GM18858 (cell line): ENCODE measurements around the gene OR2T11.
A peak's percentile ranks its signal among the peaks of the same experiment; 100 is the strongest.
"Not testable (repeated sequence)": the region's sequence is repeated elsewhere in the genome, so short reads cannot be mapped to it uniquely, and the experiment has no call there.

Experiments
- ATAC-seq: cut with Tn5 transposase; IDR thresholded peaks from one replicate; pipeline ENCODE4 v1.9.1; 2021; ENCODE audit not compliant: unreplicated experiment

The OR2T11 gene

DNA sequence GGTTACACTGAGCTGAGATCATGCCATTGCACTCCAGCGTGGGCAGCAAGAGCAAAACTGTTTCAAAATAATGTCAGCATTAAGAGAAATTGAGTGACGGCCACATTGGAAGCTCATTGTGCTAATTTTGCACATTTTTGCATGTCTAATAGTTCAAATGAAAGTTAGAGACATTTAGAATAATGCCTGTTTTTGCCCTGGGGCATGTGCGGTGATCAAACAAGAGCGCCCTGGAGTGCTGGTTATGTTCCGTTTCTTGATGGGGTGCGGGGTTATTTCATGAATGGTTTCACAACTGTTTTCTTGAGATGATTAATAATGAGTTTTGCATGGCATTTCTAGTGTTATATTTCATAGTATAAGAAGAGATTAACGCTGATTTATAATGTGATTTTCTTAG lies 13.1 kb downstream of the OR2T11 start:
- no peak for ATAC-seq

DNA sequence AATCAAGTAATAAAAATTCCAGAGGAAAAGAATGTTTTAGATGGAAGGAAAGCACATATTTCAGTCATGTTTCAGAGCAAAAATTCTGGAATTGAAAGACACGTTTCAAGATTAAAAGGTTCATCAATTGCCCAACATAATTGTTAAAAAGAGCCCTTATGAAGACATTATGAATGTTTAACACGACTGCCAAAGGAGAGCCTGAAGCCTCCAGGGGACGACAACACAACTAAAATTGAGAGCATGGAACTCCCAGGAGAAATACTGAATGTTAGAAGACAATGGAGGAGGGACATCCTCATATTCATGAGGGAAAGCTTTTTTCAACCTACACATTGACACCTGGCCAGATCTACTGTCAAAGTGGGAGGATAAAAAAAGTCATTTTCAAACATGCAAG lies 16.0 kb downstream of the OR2T11 start:
- no peak for ATAC-seq

GRCh38 chr1:248618119-248618518 lies 16.8 kb downstream of the OR2T11 start:
- ATAC-seq, result no peak

GRCh38 chr1:248613742-248614141 lies 21.1 kb downstream of the OR2T11 start:
- peak; percentile 63 for ATAC-seq

GRCh38 chr1:248611883-248612414 lies 22.9 kb downstream of the OR2T11 start:
- ATAC-seq, result no peak

- no peak for ATAC-seq
These were observed 24.6 kb downstream of the OR2T11 start for GRCh38 chr1:248610301-248610700.

GRCh38 chr1:248599396-248599795 lies 35.5 kb downstream of the OR2T11 start:
- ATAC-seq, result no peak

DNA sequence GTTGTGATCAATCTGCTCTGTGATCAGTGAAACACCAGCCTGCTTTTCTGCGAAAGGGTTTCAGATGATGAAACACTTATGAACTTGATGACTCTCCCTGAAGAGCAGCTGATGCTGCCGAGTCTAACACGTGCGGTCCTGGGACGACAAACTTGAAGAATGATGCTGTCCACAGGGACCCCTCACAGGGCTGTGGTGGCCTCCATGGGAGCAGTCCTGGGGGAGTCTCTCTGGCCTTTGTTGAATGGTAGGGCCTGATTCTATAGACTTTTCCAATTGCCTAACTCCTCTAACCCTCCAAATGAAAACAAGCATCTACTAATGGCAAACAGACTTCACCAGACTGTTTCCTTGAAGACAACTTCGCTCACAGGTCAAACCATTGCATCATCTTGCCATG lies 37.3 kb downstream of the OR2T11 start, which contains the start of gene OR2T10:
Gene OR2T10 (minus strand): TSS at position 112 of the 400 bp plus-strand sequence. CDS start 3,932 bp downstream, outside the sequence.
- ATAC-seq, result no peak

DNA sequence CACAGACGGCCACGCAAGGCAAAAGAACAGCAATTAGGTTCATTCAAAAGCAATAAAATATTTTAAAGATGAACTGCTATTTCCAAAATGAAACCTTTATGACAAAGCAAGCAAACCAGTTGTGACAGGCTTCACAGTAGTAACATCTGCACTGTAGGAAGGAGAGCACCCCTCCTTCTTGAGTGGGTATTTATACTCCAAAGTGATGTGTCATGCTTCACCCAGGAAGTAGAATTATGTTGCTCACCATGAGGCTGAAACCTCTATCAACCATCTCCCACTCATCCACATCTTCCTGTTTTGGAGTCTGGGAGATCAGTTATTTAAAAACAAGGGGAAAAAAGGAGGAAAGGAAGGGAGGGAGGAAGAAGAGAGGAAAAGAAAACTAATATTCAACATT lies 38.3 kb downstream of the OR2T11 start:
- no peak for ATAC-seq

DNA sequence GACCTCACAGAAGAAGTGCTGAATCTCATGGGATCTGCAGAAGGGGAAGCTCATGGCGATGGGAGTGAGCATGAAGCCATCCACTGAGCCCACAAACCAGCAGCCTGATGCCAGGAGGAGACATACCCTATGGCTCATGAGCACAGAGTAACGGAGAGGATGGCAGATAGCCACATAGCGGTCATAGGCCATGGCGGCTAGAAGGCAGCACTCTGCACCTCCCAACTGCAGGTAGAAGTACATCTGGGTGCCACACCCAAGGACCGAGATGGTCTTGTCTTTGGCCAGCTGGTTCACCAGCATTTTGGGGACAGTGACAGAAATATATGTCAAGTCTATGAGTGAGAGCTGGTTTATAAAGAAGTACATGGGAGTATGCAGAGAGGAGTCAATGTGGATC lies 41.7 kb downstream of the OR2T11 start:
- ATAC-seq, result no peak

DNA sequence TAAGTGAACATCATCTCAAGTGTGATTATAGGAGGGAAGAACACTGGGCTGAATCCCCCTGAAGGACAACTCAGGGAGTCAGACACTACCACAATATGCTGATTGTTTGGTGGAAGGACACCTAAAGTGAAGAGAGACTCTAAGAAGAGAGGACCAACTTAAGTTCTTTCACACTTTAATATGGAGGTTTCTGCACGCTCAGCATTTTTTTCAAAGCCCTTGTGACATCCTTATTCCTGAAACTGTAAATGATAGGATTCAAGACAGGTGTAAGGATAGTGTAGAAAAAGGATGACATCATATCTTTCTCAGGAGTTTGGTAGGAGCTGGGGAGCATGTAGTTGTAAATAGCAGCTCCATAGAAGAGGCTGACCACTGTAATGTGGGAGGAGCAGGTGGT lies 42.2 kb downstream of the OR2T11 start:
- ATAC-seq, result no peak

DNA sequence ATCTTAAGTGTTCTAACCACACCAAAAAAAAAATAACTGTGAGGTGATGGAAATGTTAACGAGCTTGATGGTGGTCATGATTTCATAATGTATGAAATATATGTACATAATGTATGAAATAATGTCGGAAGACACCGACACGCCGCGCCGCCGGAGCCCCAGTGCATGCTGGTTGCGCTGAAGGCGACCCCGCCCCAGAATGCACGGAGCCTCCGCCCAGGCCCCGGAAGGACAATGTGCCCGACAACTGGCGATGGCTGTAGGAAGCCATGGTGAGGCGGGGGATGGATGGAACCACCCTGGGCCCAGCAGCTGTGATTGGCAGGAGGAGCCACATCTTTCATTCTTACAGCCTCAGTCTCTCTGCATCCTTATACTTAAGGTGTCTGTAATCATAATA lies 44.8 kb downstream of the OR2T11 start:
- no peak for ATAC-seq

- ATAC-seq, result no peak
These were observed 45.6 kb downstream of the OR2T11 start for GRCh38 chr1:248589334-248589733.

DNA sequence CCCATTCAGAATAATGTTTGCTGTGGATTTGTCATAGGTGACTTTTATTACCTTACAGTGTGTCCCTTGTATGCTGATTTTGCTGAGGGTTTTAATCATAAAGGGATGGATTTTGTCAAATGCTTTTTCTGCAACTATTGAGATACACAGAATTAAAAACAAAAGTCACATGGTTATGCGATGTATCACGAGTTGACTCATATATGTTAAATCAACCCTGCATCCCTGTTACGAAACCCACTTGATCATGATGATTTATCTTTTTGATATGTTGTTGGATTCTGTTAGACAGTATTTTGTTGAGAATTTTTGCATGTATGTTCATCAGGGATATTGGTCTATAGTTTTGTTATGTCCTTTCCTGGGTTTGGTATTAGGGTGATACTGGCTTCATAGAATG lies 49.6 kb downstream of the OR2T11 start:
- ATAC-seq, result no peak

- no peak for ATAC-seq
These were observed 58.5 kb downstream of the OR2T11 start for GRCh38 chr1:248576260-248576980.

GRCh38 chr1:248574657-248575056 lies 60.2 kb downstream of the OR2T11 start, which contains the start of gene OR2T34:
Gene OR2T34 (minus strand): TSS chr1:248574757. CDS start chr1:248574757, 0 bp downstream.
- ATAC-seq, result not testable (repeated sequence)

- ATAC-seq, result not testable (repeated sequence)
These were observed 61.0 kb downstream of the OR2T11 start for GRCh38 chr1:248573856-248574255.
